Endothelial cell of umbilical vein (primary cell): ENCODE data around the gene B3GAT2.

Experiments
- CTCF ChIP-seq, 2 donors: IDR thresholded peaks; 1 replicate in 1 of 2; 2 replicates in 1 of 2; pipeline ENCODE4 v1.5.1; 2011; ENCODE audit warnings: low read length in 2 of 2, mild to moderate bottlenecking in 2 of 2, moderate library complexity in 2 of 2, control low read depth in 1 of 2, inconsistent platforms in 1 of 2, low read depth in 1 of 2; ENCODE audit not compliant: insufficient read depth in 1 of 2; ENCODE audit errors: extremely low read depth in 1 of 2
- EZH2 ChIP-seq: IDR thresholded peaks from 2 replicates; pipeline ENCODE4 v1.6.1; 2012; ENCODE audit warnings: borderline replicate concordance, low read depth, mild to moderate bottlenecking, moderate library complexity, low read length, inconsistent platforms; ENCODE audit not compliant: severe bottlenecking
- FOS ChIP-seq: IDR thresholded peaks from 2 replicates; pipeline ENCODE4 v1.6.1; 2011; ENCODE audit warnings: mild to moderate bottlenecking, low read length, moderate library complexity, borderline replicate concordance; ENCODE audit not compliant: insufficient read depth
- GATA2 ChIP-seq: IDR thresholded peaks from 2 replicates; pipeline ENCODE4 v1.7.0; 2011; ENCODE audit warnings: low read depth, mild to moderate bottlenecking, moderate library complexity, mixed read lengths, low read length; ENCODE audit not compliant: insufficient read length, insufficient read depth
- MAX ChIP-seq: IDR thresholded peaks from 2 replicates; pipeline ENCODE4 v1.6.1; 2011; ENCODE audit not compliant: insufficient read depth, insufficient read length
- MYC ChIP-seq: IDR thresholded peaks from one replicate; pipeline ENCODE4 v1.6.1; 2011; ENCODE audit warnings: mild to moderate bottlenecking, low read depth, low read length
- POLR2A ChIP-seq: IDR thresholded peaks from 2 replicates; pipeline ENCODE4 v1.6.1; 2012; ENCODE audit warnings: low read depth, mild to moderate bottlenecking, control low read depth, low read length
- POLR2AphosphoS5 ChIP-seq: IDR thresholded peaks from 2 replicates; pipeline ENCODE4 v1.6.1; 2012; ENCODE audit warnings: low read depth, mild to moderate bottlenecking, control low read depth, low read length, moderate library complexity; ENCODE audit not compliant: insufficient read depth

- TF ChIP-seq CTCF (IDR thresholded peaks at IDR 0.05; ENCODE audit: extremely low read depth in 1 of 2, insufficient read depth in 1 of 2, low read depth in 1 of 2, low read length in 2 of 2) (no peak), POLR2A (no peak), MAX (no peak), EZH2 (no peak), GATA2 (no peak), FOS (no peak), POLR2AphosphoS5 (no peak), MYC (no peak)
Measured at GRCh38 chr6:70998148-70998547, 41.3 kb upstream of the B3GAT2 start.
